Transverse colon (tissue), 4 donors: ENCODE measurements around the gene NLRC3. TPM values are rescaled to one million over a fixed set of nuclear protein-coding genes. Genes with fewer than 3 reads are reported as not detected.
"Not testable (repeated sequence)": the region's sequence is repeated elsewhere in the genome, so short reads cannot be mapped to it uniquely, and the experiment has no call there.

Experiments used
- DNase-seq: peaks from one replicate; pipeline ENCODE4 v3.0.0-alpha.2; 2019
- H3K27ac ChIP-seq, 4 donors: fragments of 200-600 bp; sonication (generic); 2 replicates each; pipeline ENCODE4 v1.5.1; 2016 to 2018; ENCODE audit warnings: inconsistent platforms in 4 of 4
- H3K27me3 ChIP-seq: fragments of 200-600 bp; sonication (generic); 2 replicates; pipeline ENCODE4 v1.5.1; 2017; ENCODE audit warnings: inconsistent platforms
- H3K36me3 ChIP-seq, 4 donors: fragments of 200-600 bp; sonication (generic); 2 replicates each; pipeline ENCODE4 v1.5.1; 2017 to 2019; ENCODE audit warnings: inconsistent platforms in 4 of 4
- H3K4me1 ChIP-seq, 4 donors: fragments of 200-600 bp; sonication (generic); 2 replicates each; pipeline ENCODE4 v1.5.1; 2017 to 2020; ENCODE audit warnings: inconsistent platforms in 4 of 4
- H3K4me3 ChIP-seq, 4 donors: fragments of 200-600 bp; sonication (generic); 1 replicate in 1 of 4; 2 replicates in 3 of 4; pipeline versions ENCODE4 v1.5.1 to v1.6.1; 2017 to 2019; ENCODE audit warnings: inconsistent platforms in 4 of 4
- H3K9me3 ChIP-seq, 2 donors: fragments of 200-600 bp; sonication (generic); 2 replicates each; pipeline ENCODE4 v1.5.1; 2017 to 2019; ENCODE audit warnings: inconsistent platforms in 2 of 2
- EP300 ChIP-seq: sonication (generic); formaldehyde crosslinking; IDR thresholded peaks from one replicate; pipeline ENCODE4 v1.6.1; 2017; ENCODE audit warnings: antibody characterized with exemption, low read depth
- POLR2A ChIP-seq: fragments of 450-650 bp; IDR thresholded peaks from one replicate; pipeline ENCODE4 v1.6.1; 2016; ENCODE audit warnings: antibody characterized with exemption, mild to moderate bottlenecking, moderate library complexity
- POLR2AphosphoS5 ChIP-seq, 3 donors: sonication (generic); formaldehyde crosslinking; IDR thresholded peaks; one replicate each; pipeline ENCODE4 v1.6.1; 2016; ENCODE audit warnings: antibody characterized with exemption in 3 of 3
- WGBS, 2 donors: methylation state at CpG; one replicate each; pipeline ENCODE4 v1.1.5; 2018; ENCODE audit warnings: low coverage in 1 of 2; 5-methylcytosine and 5-hydroxymethylcytosine counted together
- in situ Hi-C, 4 donors: fragments of 200-750 bp; cut with MboI; loops; one replicate each; pipeline versions ENCODE4 v1.15.0 to v1.15.1; 2017; ENCODE audit warnings: low sequenced_read_pairs in 3 of 4, low pct_ligation_motif_present in 1 of 4, low pct_unique_long_range_greater_than_20kb in 1 of 4
- intact Hi-C: fragments of 100-400 bp; cut with DNase I; formaldehyde crosslinking; loops from one replicate; pipeline ENCODE4 v1.15.1; 2023; ENCODE audit warnings: low total_unique reads
- total RNA-seq, 4 donors: library from RNA; depleted of rRNA; stranded (reverse); fragments of >200 nt; gene quantifications; one replicate each; pipeline ENCODE4 v1.1.0, GENCODE V29; 2016
- TF ChIP-seq, protein P1 (sequence below), 5 experiments: fragments of 200-600 bp in 3 of 5; fragments of 450-650 bp in 2 of 5; sonication (generic) in 3 of 5; IDR thresholded peaks; 1 replicate in 2 of 5; 2 replicates in 3 of 5; pipeline ENCODE4 v1.5.1; 2016 to 2017; ENCODE audit warnings: antibody characterized with exemption in 5 of 5, inconsistent platforms in 3 of 5, mild to moderate bottlenecking in 2 of 5, moderate library complexity in 1 of 5

Gene NLRC3
- total RNA-seq, 4 donors from 2014 or later, result 2.3 to 12.3 (median 5.1) TPM

DNA sequence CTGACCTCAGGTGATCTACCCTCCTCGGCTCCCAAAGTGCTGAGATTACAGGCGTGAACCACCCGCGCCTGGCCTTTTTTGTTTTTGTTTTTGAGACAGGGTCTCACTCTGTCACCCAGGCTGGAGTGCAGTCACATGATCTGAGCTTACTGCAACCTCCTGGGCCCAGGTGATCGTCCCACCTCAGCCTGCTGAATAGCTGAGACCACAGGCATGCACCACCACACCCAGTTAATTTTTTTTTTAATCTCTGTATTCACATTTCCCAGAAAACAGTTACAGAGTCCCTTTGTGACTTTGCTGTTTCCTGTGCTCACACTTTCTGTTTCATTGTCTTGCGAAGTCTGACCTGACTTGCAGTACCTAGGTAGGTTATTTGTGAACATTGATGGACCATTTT lies 73.7 kb downstream of the NLRC3 start:
- H3K27me3 ChIP-seq, result no peaks in the 10 kb centered on the region
- no peaks in the 10 kb centered on the region for H3K9me3 ChIP-seq
- no peak overlapping the region for H3K27ac ChIP-seq
- H3K4me1 ChIP-seq, result peaks cover 0 to 26% (median 8%) of the 10 kb centered on the region in 4 donors
- H3K4me3 ChIP-seq, result no peak overlapping the region
- H3K36me3 ChIP-seq, result peaks cover 0 to 18% (median 0%) of the 10 kb centered on the region in 4 donors
- no peak for TF ChIP-seq POLR2A
- TF ChIP-seq EP300, result no peak
- TF ChIP-seq, protein P1, sequence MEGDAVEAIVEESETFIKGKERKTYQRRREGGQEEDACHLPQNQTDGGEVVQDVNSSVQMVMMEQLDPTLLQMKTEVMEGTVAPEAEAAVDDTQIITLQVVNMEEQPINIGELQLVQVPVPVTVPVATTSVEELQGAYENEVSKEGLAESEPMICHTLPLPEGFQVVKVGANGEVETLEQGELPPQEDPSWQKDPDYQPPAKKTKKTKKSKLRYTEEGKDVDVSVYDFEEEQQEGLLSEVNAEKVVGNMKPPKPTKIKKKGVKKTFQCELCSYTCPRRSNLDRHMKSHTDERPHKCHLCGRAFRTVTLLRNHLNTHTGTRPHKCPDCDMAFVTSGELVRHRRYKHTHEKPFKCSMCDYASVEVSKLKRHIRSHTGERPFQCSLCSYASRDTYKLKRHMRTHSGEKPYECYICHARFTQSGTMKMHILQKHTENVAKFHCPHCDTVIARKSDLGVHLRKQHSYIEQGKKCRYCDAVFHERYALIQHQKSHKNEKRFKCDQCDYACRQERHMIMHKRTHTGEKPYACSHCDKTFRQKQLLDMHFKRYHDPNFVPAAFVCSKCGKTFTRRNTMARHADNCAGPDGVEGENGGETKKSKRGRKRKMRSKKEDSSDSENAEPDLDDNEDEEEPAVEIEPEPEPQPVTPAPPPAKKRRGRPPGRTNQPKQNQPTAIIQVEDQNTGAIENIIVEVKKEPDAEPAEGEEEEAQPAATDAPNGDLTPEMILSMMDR (IDR thresholded peaks at IDR 0.05), result no peak
- no peak for TF ChIP-seq POLR2AphosphoS5 (IDR thresholded peaks at IDR 0.05)
- DNase-seq, result no peak
- in situ Hi-C loops, result no loop called here
- intact Hi-C loops, result no loop called here
- 68 to 77% methylated on average over 2 to 6 of the region's 6 CpGs for WGBS, 2 donors

DNA sequence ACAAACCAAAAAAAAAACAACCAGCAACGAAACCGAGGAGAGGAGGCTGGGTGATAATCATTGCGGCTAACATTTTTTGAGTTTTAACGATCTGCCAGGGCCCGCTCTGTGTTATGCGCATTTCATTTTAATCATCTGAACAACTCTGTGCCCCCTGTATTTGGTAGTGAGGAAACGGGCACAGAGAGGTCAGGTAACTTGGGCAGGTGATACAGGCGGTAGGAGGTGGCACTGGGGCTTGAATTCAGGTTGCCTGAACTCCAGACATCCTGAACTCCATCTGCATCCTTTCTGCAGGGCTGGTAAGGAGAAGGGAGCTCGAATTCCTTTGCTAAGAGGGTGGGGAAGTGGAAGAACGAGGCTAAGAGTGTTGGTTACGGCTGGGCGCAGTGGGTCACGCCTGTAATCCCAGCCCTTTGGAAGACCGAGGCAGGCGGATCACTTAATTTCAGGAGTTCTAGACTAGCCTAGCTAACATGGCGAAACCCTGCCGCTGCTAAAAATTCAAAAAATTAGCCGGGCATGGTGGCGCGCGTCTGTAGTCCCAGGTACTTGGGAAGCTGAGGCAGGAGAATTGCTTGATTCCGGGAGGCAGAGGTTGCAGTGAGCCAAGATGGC lies 75.3 kb downstream of the NLRC3 start:
- no peak for DNase-seq
- intact Hi-C loops, result no loop called here
- H3K27ac ChIP-seq, result peak overlapping the region in 3 of 4 donors; percentile 82 to 88 (median 85)
- H3K4me1 ChIP-seq, result peaks cover 0 to 26% (median 8%) of the 10 kb centered on the region in 4 donors
- peak overlapping the region; percentile 68 to 98 (median 76) for H3K4me3 ChIP-seq
- TF ChIP-seq POLR2AphosphoS5 (IDR thresholded peaks at IDR 0.05), result no peak
- no peak for TF ChIP-seq POLR2A
- no peak for TF ChIP-seq EP300
- TF ChIP-seq, protein P1 (IDR thresholded peaks at IDR 0.05), result no peak
- H3K36me3 ChIP-seq, result peaks cover 0 to 11% (median 0%) of the 10 kb centered on the region in 4 donors
- no peaks in the 10 kb centered on the region for H3K9me3 ChIP-seq
- H3K27me3 ChIP-seq, result no peaks in the 10 kb centered on the region
- in situ Hi-C loops, result no loop called here
- 73 to 88% methylated on average over 8 to 22 of the region's 22 CpGs for WGBS, 2 donors

DNA sequence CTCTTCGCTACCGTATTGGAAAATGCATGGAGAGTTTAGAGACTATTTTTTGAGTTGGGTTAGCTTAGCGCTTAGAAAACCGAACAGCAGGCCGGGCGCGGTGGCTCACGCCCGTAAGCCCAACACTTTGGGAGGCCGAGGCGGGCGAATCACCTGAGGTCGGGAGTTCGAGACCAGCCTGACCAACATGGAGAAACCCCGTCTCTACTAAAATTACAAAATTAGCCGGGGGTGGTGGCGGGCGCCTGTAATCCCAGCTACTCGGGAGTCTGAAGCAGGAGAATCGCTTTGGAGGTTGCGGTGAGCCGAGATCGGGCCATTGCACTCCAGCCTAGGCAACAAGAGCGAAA lies 75.8 kb downstream of the NLRC3 start:
- intact Hi-C loops, DNase-seq, H3K27me3 ChIP-seq, in situ Hi-C loops, H3K36me3 ChIP-seq, H3K9me3 ChIP-seq: not testable (repeated sequence)
- peaks cover 0 to 26% (median 8%) of the 10 kb centered on the region in 4 donors for H3K4me1 ChIP-seq
- WGBS, 2 donors, result 28 to 32% methylated on average over 10 to 24 of the region's 24 CpGs
- peak overlapping the region; percentile 68 to 98 (median 76) for H3K4me3 ChIP-seq
- peak overlapping the region; percentile 82 to 88 (median 85) for H3K27ac ChIP-seq

DNA sequence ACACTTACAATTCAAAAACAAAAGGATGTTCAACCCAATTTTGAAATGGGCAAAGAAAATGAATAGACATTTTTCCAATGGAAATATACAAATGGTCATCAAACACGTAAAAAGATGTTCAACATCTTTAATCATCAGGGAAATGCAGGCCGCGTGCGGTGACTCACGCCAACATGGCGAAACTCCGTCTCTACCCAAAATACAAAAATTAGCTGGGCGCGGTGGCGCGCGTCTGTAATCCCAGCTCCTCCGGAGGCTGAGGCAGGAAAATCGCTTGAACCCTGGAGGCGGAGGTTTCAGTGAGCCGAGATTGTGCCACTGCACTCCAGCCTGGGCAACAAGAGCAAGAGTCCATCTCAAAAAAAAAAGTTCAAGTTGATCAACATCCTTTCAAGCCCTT lies 78.2 kb downstream of the NLRC3 start:
- 98 to 99% methylated on average over 16 of the region's 16 CpGs for WGBS, 2 donors
- no peak overlapping the region for H3K4me3 ChIP-seq
- no peaks in the 10 kb centered on the region for H3K27me3 ChIP-seq
- no peaks in the 10 kb centered on the region for H3K36me3 ChIP-seq
- in situ Hi-C loops (no loop called here), intact Hi-C loops (no loop called here)
- no peaks in the 10 kb centered on the region for H3K9me3 ChIP-seq
- TF ChIP-seq, protein P1 (IDR thresholded peaks at IDR 0.05), result no peak
- no peak for TF ChIP-seq POLR2A
- DNase-seq, result no peak
- no peak overlapping the region for H3K27ac ChIP-seq
- H3K4me1 ChIP-seq, result peaks cover 0 to 26% (median 8%) of the 10 kb centered on the region in 4 donors

DNA sequence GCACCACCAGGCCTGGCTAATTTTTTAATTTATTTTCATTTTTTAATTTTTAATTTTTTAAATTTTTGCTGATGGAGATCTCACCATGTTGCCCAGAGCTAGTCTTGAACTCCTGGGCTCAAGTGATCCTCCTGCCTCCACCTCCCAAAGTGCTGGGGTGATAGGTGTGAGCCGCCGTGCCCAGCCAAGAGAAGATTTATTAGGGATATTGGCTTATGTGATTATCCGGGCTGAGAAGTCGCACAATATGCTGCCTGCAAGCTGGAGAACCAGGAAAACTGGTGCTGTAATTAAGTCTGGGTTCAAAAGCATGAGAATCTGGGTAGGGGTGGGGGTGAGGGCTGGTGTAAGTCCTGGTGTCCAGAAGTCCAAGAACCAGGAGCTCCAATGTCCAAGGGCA lies 79.4 kb downstream of the NLRC3 start:
- WGBS, 2 donors, result 94 to 100% methylated on average over 1 to 4 of the region's 4 CpGs
- Histone ChIP-seq H3K27me3 (no peaks in the 10 kb centered on the region), H3K4me1 (peaks cover 0 to 22% (median 8%) of the 10 kb centered on the region in 4 donors), H3K36me3 (no peaks in the 10 kb centered on the region), H3K9me3 (no peaks in the 10 kb centered on the region), H3K4me3 (no peak overlapping the region), H3K27ac (no peak overlapping the region)
- DNase-seq, result no peak
- in situ Hi-C loops (no loop called here), intact Hi-C loops (no loop called here)
- TF ChIP-seq, protein P1 (IDR thresholded peaks at IDR 0.05), result no peak
- TF ChIP-seq POLR2A (no peak), EP300 (no peak), POLR2AphosphoS5 (IDR thresholded peaks at IDR 0.05) (no peak)
